ENCODE data around the gene CARS2. TPM values are rescaled to one million over a fixed set of nuclear protein-coding genes. Genes with fewer than 3 reads are reported as not detected.

CARS2 gene
- polyA plus RNA-seq, 1 donor (not counting 4 experiments of a cell fraction or from before 2014, with no cell fraction given): 90.0 TPM

GRCh38 chr13:110687736-110688135, 18.2 kb downstream of the CARS2 start:
- no peak for DNase-seq (ENCODE audit: low read depth, low spot score)
- Histone ChIP-seq H3K9ac (ENCODE audit: control insufficient read depth, extremely low read depth, insufficient read depth, low read length) (no peak overlapping the region), H2AFZ (ENCODE audit: control insufficient read depth, low read length) (no peak overlapping the region), H3K4me1 (ENCODE audit: control insufficient read depth, extremely low read depth, insufficient read depth, low read length) (no peaks in the 10 kb centered on the region), H3K4me3 (ENCODE audit: control insufficient read depth in 2 of 3, extremely low read depth in 1 of 3, insufficient read depth in 2 of 3, low read depth in 1 of 3, low read length in 3 of 3) (no peak overlapping the region), H3K9me1 (ENCODE audit: control insufficient read depth, extremely low read depth, insufficient read depth, low read length) (no peaks in the 10 kb centered on the region), H3K4me2 (ENCODE audit: control insufficient read depth, extremely low read depth, insufficient read depth, low read depth, low read length) (no peak overlapping the region), H4K20me1 (ENCODE audit: control insufficient read depth, extremely low read depth, insufficient read depth, low read length) (no peaks in the 10 kb centered on the region), H3K36me3 (ENCODE audit: control insufficient read depth in 2 of 2, extremely low read depth in 1 of 2, insufficient read depth in 2 of 2, low read length in 2 of 2) (peaks cover 29 to 36% of the 10 kb centered on the region in 2 experiments), H3K27me3 (ENCODE audit: control insufficient read depth, extremely low read depth, insufficient read depth, low read length) (no peaks in the 10 kb centered on the region), H3K27ac (ENCODE audit: control insufficient read depth, insufficient read depth, low read length) (no peak overlapping the region), H3K9me3 (ENCODE audit: control insufficient read depth, low read depth, low read length) (no peaks in the 10 kb centered on the region), H3K79me2 (ENCODE audit: control insufficient read depth, insufficient read depth, low read length) (peaks cover 3% of the 10 kb centered on the region)
- TF ChIP-seq EZH2 (IDR thresholded peaks at IDR 0.05; ENCODE audit: low read length): no peak
- TF ChIP-seq CTCF (optimal IDR thresholded peaks at IDR 0.05 in 1 of 3, IDR thresholded peaks at IDR 0.05 in 1 of 3, conservative IDR thresholded peaks at IDR 0.05 in 1 of 3; ENCODE audit: extremely low read depth in 1 of 3, insufficient read depth in 2 of 3, low read length in 3 of 3): no peak
- no peak for FAIRE-seq
- dilution Hi-C loops (cut with MboI; ENCODE audit: extremely low pct_ligation_motif_present, low sequenced_read_pairs): no loop called here

GRCh38 chr13:110685305-110686020, 20.5 kb downstream of the CARS2 start:
- no peaks in the 10 kb centered on the region for H3K27me3 ChIP-seq (ENCODE audit: control insufficient read depth, extremely low read depth, insufficient read depth, low read length)
- H3K27ac ChIP-seq (ENCODE audit: control insufficient read depth, insufficient read depth, low read length): no peak overlapping the region
- no peak overlapping the region for H3K9ac ChIP-seq (ENCODE audit: control insufficient read depth, extremely low read depth, insufficient read depth, low read length)
- TF ChIP-seq CTCF (optimal IDR thresholded peaks at IDR 0.05 in 1 of 3, IDR thresholded peaks at IDR 0.05 in 1 of 3, conservative IDR thresholded peaks at IDR 0.05 in 1 of 3; ENCODE audit: extremely low read depth in 1 of 3, insufficient read depth in 2 of 3, low read length in 3 of 3) (no peak), EZH2 (IDR thresholded peaks at IDR 0.05; ENCODE audit: low read length) (no peak)
- H3K9me3 ChIP-seq (ENCODE audit: control insufficient read depth, low read depth, low read length): no peaks in the 10 kb centered on the region
- peaks cover 1% of the 10 kb centered on the region for H3K79me2 ChIP-seq (ENCODE audit: control insufficient read depth, insufficient read depth, low read length)
- H3K36me3 ChIP-seq (ENCODE audit: control insufficient read depth in 2 of 2, extremely low read depth in 1 of 2, insufficient read depth in 2 of 2, low read length in 2 of 2): peaks cover 43% of the 10 kb centered on the region in 2 experiments
- H3K4me1 ChIP-seq (ENCODE audit: control insufficient read depth, extremely low read depth, insufficient read depth, low read length): no peaks in the 10 kb centered on the region
- DNase-seq (ENCODE audit: low read depth, low spot score): no peak
- H3K4me2 ChIP-seq (ENCODE audit: control insufficient read depth, extremely low read depth, insufficient read depth, low read depth, low read length): no peak overlapping the region
- dilution Hi-C loops (cut with MboI; ENCODE audit: extremely low pct_ligation_motif_present, low sequenced_read_pairs): no loop called here
- no peak overlapping the region for H3K4me3 ChIP-seq (ENCODE audit: control insufficient read depth in 2 of 3, extremely low read depth in 1 of 3, insufficient read depth in 2 of 3, low read depth in 1 of 3, low read length in 3 of 3)
- FAIRE-seq: no peak
- no peaks in the 10 kb centered on the region for H3K9me1 ChIP-seq (ENCODE audit: control insufficient read depth, extremely low read depth, insufficient read depth, low read length)
- H2AFZ ChIP-seq (ENCODE audit: control insufficient read depth, low read length): no peak overlapping the region
- H4K20me1 ChIP-seq (ENCODE audit: control insufficient read depth, extremely low read depth, insufficient read depth, low read length): no peaks in the 10 kb centered on the region
